CD8-positive, alpha-beta memory T cell (primary cell): ENCODE data around the gene IGF2BP3. TPM values are rescaled to one million over a fixed set of nuclear protein-coding genes. Genes with fewer than 3 reads are reported as not detected.

Source experiments
- CTCF ChIA-PET: fragments of 350-600 bp; sonication (Branson Sonifier 250); formaldehyde crosslinking; loops from one replicate; lab custom pipeline; 2021; ENCODE audit warnings: antibody characterized with exemption; lab: Charles Lee
- POLR2A ChIA-PET: fragments of 350-600 bp; sonication (Branson Sonifier 250); formaldehyde crosslinking; loops from one replicate; lab custom pipeline; 2021; ENCODE audit warnings: antibody characterized with exemption; lab: Charles Lee
- DNase-seq, 5 donors: peaks; one replicate each; pipeline versions ENCODE4 v3.0.0 to v3.0.0-alpha.2; 2020 to 2022; ENCODE audit warnings: mixed read lengths in 1 of 5
- H3K27ac ChIP-seq: one replicate; pipeline ENCODE4 v1.7.0; 2013; ENCODE audit warnings: low read depth, mild to moderate bottlenecking, low read length, moderate library complexity
- H3K27me3 ChIP-seq: 2 replicates; pipeline ENCODE4 v1.7.0; 2013; ENCODE audit warnings: low read length, mild to moderate bottlenecking; ENCODE audit not compliant: insufficient read depth, poor library complexity, severe bottlenecking
- H3K36me3 ChIP-seq: 2 replicates; pipeline ENCODE4 v1.7.0; 2013; ENCODE audit warnings: mild to moderate bottlenecking, low read length, moderate library complexity; ENCODE audit not compliant: insufficient read depth
- H3K4me1 ChIP-seq: 2 replicates; pipeline ENCODE4 v1.7.0; 2013; ENCODE audit warnings: mild to moderate bottlenecking, low read length, moderate library complexity; ENCODE audit not compliant: insufficient read depth
- H3K4me3 ChIP-seq: 2 replicates; pipeline ENCODE4 v1.7.0; 2013; ENCODE audit warnings: mild to moderate bottlenecking, low read length
- H3K9me3 ChIP-seq: 2 replicates; pipeline ENCODE4 v1.7.0; 2013; ENCODE audit warnings: mild to moderate bottlenecking, low read length
- H3K27ac Mint-ChIP-seq, 8 donors: one replicate each; pipeline ENCODE4 v1.8.0; 2020 to 2021; ENCODE audit warnings: mixed read lengths in 8 of 8, mild to moderate bottlenecking in 6 of 8, inconsistent platforms in 3 of 8, moderate library complexity in 3 of 8
- H3K27me3 Mint-ChIP-seq, 2 donors: one replicate each; pipeline ENCODE4 v1.8.0; 2020 to 2021; ENCODE audit warnings: mixed read lengths in 2 of 2, mild to moderate bottlenecking in 1 of 2, moderate library complexity in 1 of 2
- H3K36me3 Mint-ChIP-seq, 3 donors: one replicate each; pipeline ENCODE4 v1.8.0; 2020 to 2021; ENCODE audit warnings: mixed read lengths in 3 of 3, inconsistent platforms in 1 of 3, mild to moderate bottlenecking in 1 of 3
- H3K4me1 Mint-ChIP-seq, 3 donors: one replicate each; pipeline ENCODE4 v1.8.0; 2020 to 2021; ENCODE audit warnings: mixed read lengths in 3 of 3, inconsistent platforms in 1 of 3, mild to moderate bottlenecking in 1 of 3
- H3K4me3 Mint-ChIP-seq, 7 donors: one replicate each; pipeline ENCODE4 v1.8.0; 2020 to 2021; ENCODE audit warnings: mixed read lengths in 7 of 7, mild to moderate bottlenecking in 6 of 7, moderate library complexity in 4 of 7, inconsistent platforms in 2 of 7
- H3K9me3 Mint-ChIP-seq, 5 donors: one replicate each; pipeline ENCODE4 v1.8.0; 2020 to 2022; ENCODE audit warnings: mixed read lengths in 5 of 5, mild to moderate bottlenecking in 3 of 5, moderate library complexity in 2 of 5, inconsistent platforms in 1 of 5
- polyA plus RNA-seq: library from polyadenylated mRNA; unstranded; fragments of 300-500 nt; fragmentation: Illumina TruSeq; gene quantifications from one replicate; pipeline ENCODE4 v1.2.3, GENCODE V29; 2021
- total RNA-seq, 2 experiments: library from RNA; stranded (reverse); gene quantifications; one replicate each; pipeline ENCODE4 v1.2.3, GENCODE V29; 2021

IGF2BP3 gene
- total and polyA plus RNA-seq, 3 experiments from 2014 or later = 0.04 to 0.15 (median 0.13) TPM

DNA sequence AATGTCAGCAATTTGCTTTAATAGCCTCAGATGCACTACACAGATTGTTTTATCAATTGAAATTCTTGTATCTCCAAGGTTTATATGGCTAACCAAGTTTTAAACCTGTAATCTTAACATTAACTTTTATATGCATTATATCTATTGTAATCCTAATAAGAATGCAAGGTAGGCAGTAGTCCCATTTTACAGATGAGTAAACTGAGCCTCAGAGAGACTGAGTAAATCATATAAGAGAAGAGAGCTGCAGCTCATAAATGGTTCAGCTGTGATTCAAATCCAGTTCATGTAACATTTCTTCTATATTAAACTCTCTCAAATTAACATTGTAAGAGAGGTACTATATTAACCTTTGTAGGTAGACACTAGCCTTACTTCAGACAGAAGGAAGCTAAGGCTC, 127.2 kb downstream of the IGF2BP3 start:
- Histone ChIP-seq H3K36me3 (no peaks in the 10 kb centered on the region), H3K4me1 (peaks cover 8% of the 10 kb centered on the region)
- POLR2A ChIA-PET = no interaction called here

DNA sequence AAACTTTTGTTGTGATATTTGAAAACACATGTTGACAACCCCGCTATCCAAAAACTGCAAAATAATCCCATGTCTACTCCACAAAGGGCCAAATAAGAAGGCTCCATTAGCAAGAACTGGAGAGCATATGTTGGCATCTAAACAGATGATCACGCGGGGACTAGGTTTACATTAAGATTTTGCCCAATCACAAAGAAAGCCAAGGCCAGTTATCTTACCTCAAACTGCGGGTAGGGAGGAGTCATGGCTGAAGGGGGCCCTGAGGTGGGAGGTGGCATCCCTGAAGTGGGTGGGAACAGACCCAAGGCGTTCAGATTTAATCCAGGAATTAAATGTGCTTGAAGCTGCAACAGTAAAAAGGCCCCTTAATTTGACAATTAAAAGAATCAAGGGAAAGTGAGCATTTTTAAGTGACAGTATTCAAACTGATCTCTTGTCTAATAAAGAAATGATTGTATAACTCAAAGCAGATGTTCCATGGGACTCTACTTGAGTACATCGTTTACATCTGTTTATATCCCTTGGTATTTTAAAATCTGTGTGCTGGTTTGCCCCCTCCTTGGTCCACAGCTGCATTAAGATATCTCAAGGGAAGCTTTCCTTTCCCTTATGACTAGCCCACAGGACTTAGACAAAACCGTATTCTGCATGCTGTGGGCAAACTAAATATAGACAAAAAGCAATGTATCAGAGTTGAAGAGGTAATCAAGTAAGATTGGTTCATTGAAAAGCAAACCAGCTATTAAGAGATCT, 128.3 kb downstream of the IGF2BP3 start:
- Mint-ChIP-seq H3K4me1 (peaks cover 10 to 18% (median 11%) of the 10 kb centered on the region in 3 donors), H3K4me3 (no peak overlapping the region), H3K27ac (no peak overlapping the region), H3K27me3 (peaks cover 5 to 6% of the 10 kb centered on the region in 2 donors), H3K9me3 (peaks cover 0 to 5% (median 0%) of the 10 kb centered on the region in 5 donors), H3K36me3 (peaks cover 0 to 4% (median 0%) of the 10 kb centered on the region in 3 donors)
- Histone ChIP-seq H3K4me3 (no peak overlapping the region), H3K4me1 (peaks cover 8% of the 10 kb centered on the region), H3K36me3 (no peaks in the 10 kb centered on the region), H3K9me3 (no peaks in the 10 kb centered on the region), H3K27ac (no peak overlapping the region), H3K27me3 (no peaks in the 10 kb centered on the region)
- ChIA-PET POLR2A (no interaction called here), CTCF (no interaction called here)
- DNase-seq = no peak

More for the DNA sequence above, 127.2 kb downstream of the IGF2BP3 start:
- CTCF ChIA-PET = interaction anchor here (1.4 kb wide), 1 partner anchor 44 kb away, joined by 3 read pairs; the partner anchor contains the start of gene MALSU1
- DNase-seq = no peak
- Mint-ChIP-seq H3K27ac (no peak overlapping the region), H3K27me3 (peaks cover 0 to 1% of the 10 kb centered on the region in 2 donors), H3K9me3 (peaks cover 0 to 3% (median 0%) of the 10 kb centered on the region in 5 donors), H3K36me3 (peaks cover 0 to 4% (median 0%) of the 10 kb centered on the region in 3 donors), H3K4me3 (no peak overlapping the region), H3K4me1 (peaks cover 14 to 20% (median 15%) of the 10 kb centered on the region in 3 donors)
- no peaks in the 10 kb centered on the region for H3K9me3 ChIP-seq
- no peaks in the 10 kb centered on the region for H3K27me3 ChIP-seq
- no peak overlapping the region for H3K27ac ChIP-seq
- H3K4me3 ChIP-seq = no peak overlapping the region

- H3K27ac Mint-ChIP-seq = no peak overlapping the region
- Histone ChIP-seq H3K9me3 (no peaks in the 10 kb centered on the region), H3K4me3 (no peak overlapping the region), H3K36me3 (no peaks in the 10 kb centered on the region), H3K27ac (no peak overlapping the region), H3K4me1 (no peaks in the 10 kb centered on the region), H3K27me3 (no peaks in the 10 kb centered on the region)
- no peak overlapping the region for H3K4me3 Mint-ChIP-seq
- no peaks in the 10 kb centered on the region for H3K4me1 Mint-ChIP-seq
- H3K9me3 Mint-ChIP-seq = peaks cover 0 to 5% (median 0%) of the 10 kb centered on the region in 5 donors
- H3K27me3 Mint-ChIP-seq = peaks cover 8 to 14% of the 10 kb centered on the region in 2 donors
- no peak for DNase-seq
- ChIA-PET CTCF (interaction anchor here (1.0 to 1.5 kb wide), 2 partner anchors 9 to 19 kb away, joined by 3 to 5 read pairs; no protein-coding TSS in a partner anchor), POLR2A (no interaction called here)
- peaks cover 0 to 4% (median 0%) of the 10 kb centered on the region in 3 donors for H3K36me3 Mint-ChIP-seq
Measured at GRCh38 chr7:23338863-23339262, 131.4 kb downstream of the IGF2BP3 start.

- Histone ChIP-seq H3K9me3 (no peaks in the 10 kb centered on the region), H3K4me1 (no peaks in the 10 kb centered on the region), H3K27ac (no peak overlapping the region), H3K36me3 (no peaks in the 10 kb centered on the region), H3K4me3 (no peak overlapping the region), H3K27me3 (no peaks in the 10 kb centered on the region)
- Mint-ChIP-seq H3K4me3 (no peak overlapping the region), H3K27ac (no peak overlapping the region), H3K4me1 (no peaks in the 10 kb centered on the region), H3K27me3 (peaks cover 8 to 14% of the 10 kb centered on the region in 2 donors), H3K36me3 (peaks cover 0 to 4% (median 0%) of the 10 kb centered on the region in 3 donors), H3K9me3 (peaks cover 0 to 5% (median 0%) of the 10 kb centered on the region in 5 donors)
- POLR2A ChIA-PET = no interaction called here
- DNase-seq = no peak
- CTCF ChIA-PET = interaction anchor here (1.0 to 1.5 kb wide), 2 partner anchors 8 to 20 kb away, joined by 3 to 5 read pairs; no protein-coding TSS in a partner anchor
Measured at GRCh38 chr7:23338439-23338838, 131.9 kb downstream of the IGF2BP3 start.

GRCh38 chr7:23337374-23337773, 132.9 kb downstream of the IGF2BP3 start:
- Mint-ChIP-seq H3K4me3 (no peak overlapping the region), H3K4me1 (no peaks in the 10 kb centered on the region), H3K27ac (no peak overlapping the region), H3K27me3 (peaks cover 8 to 14% of the 10 kb centered on the region in 2 donors), H3K36me3 (peaks cover 0 to 2% (median 0%) of the 10 kb centered on the region in 3 donors), H3K9me3 (peaks cover 0 to 5% (median 0%) of the 10 kb centered on the region in 5 donors)
- POLR2A ChIA-PET = interaction anchor here (1.1 kb wide), 1 partner anchor 39 kb away, joined by 4 read pairs; the partner anchor contains the start of gene MALSU1
- no peak overlapping the region for H3K4me3 ChIP-seq
- H3K27ac ChIP-seq = no peak overlapping the region
- no peaks in the 10 kb centered on the region for H3K4me1 ChIP-seq
- CTCF ChIA-PET = no interaction called here
- H3K27me3 ChIP-seq = no peaks in the 10 kb centered on the region
- H3K36me3 ChIP-seq = no peaks in the 10 kb centered on the region
- no peaks in the 10 kb centered on the region for H3K9me3 ChIP-seq
- DNase-seq = no peak

DNA sequence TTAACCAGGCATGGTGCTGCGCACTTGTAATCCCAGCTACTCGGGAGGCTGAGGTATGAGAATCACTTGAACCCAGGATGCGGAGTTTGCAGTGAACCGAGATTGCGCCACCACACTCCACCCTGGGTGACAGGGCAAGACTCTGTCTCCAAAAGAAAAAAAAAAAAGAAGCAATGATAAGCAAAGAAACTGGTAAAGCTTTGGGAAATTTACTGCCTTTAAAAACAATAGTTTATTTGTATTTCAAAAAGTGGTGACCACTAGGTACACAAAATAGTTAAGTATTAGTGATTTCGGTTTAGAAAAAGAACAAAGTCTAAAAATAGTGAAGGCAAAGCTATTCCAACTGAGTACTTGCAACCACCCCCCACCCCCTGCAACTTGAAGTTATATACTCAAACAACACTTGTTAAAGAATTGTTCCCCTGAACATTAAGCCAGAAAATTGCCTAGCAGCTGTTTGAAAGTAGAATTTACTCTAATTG, 133.4 kb downstream of the IGF2BP3 start:
- H3K36me3 ChIP-seq = no peaks in the 10 kb centered on the region
- POLR2A ChIA-PET = interaction anchor here (0.6 to 1.1 kb wide), 2 partner anchors 38 to 76 kb away, joined by 4 to 6 read pairs; partner anchors contain the start of gene MALSU1

DNA sequence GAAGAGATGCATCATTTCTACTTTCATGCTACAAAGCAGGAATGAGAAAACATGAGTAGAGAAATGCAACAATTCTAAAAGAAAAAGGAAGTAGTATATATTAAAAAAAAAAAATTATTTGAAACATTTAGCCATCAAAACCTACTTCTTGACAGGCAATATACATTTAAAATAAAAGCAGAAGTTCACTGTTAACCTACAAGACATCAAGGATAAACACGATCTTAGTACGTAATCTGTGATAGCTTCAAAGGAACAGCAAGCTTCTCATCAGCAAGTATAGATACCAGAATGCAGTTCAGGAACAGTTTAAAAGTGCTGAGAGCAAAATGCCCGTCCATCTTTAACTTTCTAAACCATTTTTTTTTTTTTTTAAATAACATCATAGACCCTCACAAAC, 134.2 kb downstream of the IGF2BP3 start:
- no peaks in the 10 kb centered on the region for H3K4me1 Mint-ChIP-seq
- Histone ChIP-seq H3K9me3 (no peaks in the 10 kb centered on the region), H3K36me3 (no peaks in the 10 kb centered on the region), H3K27me3 (no peaks in the 10 kb centered on the region), H3K4me3 (no peak overlapping the region), H3K27ac (no peak overlapping the region), H3K4me1 (no peaks in the 10 kb centered on the region)
- H3K27ac Mint-ChIP-seq = no peak overlapping the region
- CTCF ChIA-PET = no interaction called here
- H3K36me3 Mint-ChIP-seq = no peaks in the 10 kb centered on the region
- peaks cover 0 to 5% (median 0%) of the 10 kb centered on the region in 5 donors for H3K9me3 Mint-ChIP-seq
- H3K27me3 Mint-ChIP-seq = peaks cover 9 to 17% of the 10 kb centered on the region in 2 donors
- no peak for DNase-seq
- no peak overlapping the region for H3K4me3 Mint-ChIP-seq
- POLR2A ChIA-PET = no interaction called here

More for the DNA sequence above, 133.4 kb downstream of the IGF2BP3 start:
- Mint-ChIP-seq H3K4me3 (no peak overlapping the region), H3K9me3 (peaks cover 0 to 5% (median 0%) of the 10 kb centered on the region in 5 donors), H3K27ac (no peak overlapping the region), H3K36me3 (no peaks in the 10 kb centered on the region), H3K4me1 (no peaks in the 10 kb centered on the region), H3K27me3 (peaks cover 7 to 17% of the 10 kb centered on the region in 2 donors)
- no peaks in the 10 kb centered on the region for H3K4me1 ChIP-seq
- no peak overlapping the region for H3K4me3 ChIP-seq
- no peaks in the 10 kb centered on the region for H3K27me3 ChIP-seq
- no peak overlapping the region for H3K27ac ChIP-seq
- no peak for DNase-seq
- no peaks in the 10 kb centered on the region for H3K9me3 ChIP-seq
- CTCF ChIA-PET = no interaction called here

DNA sequence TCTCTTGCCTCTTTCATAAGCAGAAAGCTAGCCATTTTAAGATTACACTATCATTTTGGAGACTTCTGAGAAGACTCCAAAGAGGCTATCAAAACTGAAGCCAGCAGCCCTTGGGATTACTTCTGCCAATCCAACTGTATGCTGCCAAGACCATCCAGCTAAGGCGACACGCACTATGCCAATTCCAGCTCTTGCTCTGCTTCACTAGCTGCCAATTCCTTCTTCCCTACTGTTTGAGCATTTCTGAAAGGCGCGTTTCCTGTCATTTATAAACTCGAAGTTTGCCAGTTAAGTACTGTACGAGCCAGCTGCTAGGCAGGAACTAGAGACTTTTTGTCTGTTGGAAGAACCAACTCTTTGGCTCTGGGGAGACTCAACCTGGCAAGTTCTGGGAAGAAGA, 134.7 kb downstream of the IGF2BP3 start:
- Mint-ChIP-seq H3K27ac (no peak overlapping the region), H3K4me1 (no peaks in the 10 kb centered on the region), H3K9me3 (peaks cover 0 to 5% (median 0%) of the 10 kb centered on the region in 5 donors), H3K27me3 (peaks cover 9 to 17% of the 10 kb centered on the region in 2 donors), H3K4me3 (no peak overlapping the region), H3K36me3 (no peaks in the 10 kb centered on the region)
- no peak overlapping the region for H3K27ac ChIP-seq
- no peaks in the 10 kb centered on the region for H3K4me1 ChIP-seq
- H3K27me3 ChIP-seq = no peaks in the 10 kb centered on the region
- H3K4me3 ChIP-seq = no peak overlapping the region
- ChIA-PET CTCF (no interaction called here), POLR2A (no interaction called here)
- no peaks in the 10 kb centered on the region for H3K9me3 ChIP-seq
- DNase-seq = no peak
- no peaks in the 10 kb centered on the region for H3K36me3 ChIP-seq
